GM18526 (cell line): ENCODE measurements around the gene FLT1.

Experiments used
- POLR2A ChIP-seq: IDR thresholded peaks from 3 replicates; pipeline ENCODE4 v1.6.1; 2011; ENCODE audit not compliant: insufficient read length; ENCODE audit errors: extremely low read depth

The FLT1 gene

DNA sequence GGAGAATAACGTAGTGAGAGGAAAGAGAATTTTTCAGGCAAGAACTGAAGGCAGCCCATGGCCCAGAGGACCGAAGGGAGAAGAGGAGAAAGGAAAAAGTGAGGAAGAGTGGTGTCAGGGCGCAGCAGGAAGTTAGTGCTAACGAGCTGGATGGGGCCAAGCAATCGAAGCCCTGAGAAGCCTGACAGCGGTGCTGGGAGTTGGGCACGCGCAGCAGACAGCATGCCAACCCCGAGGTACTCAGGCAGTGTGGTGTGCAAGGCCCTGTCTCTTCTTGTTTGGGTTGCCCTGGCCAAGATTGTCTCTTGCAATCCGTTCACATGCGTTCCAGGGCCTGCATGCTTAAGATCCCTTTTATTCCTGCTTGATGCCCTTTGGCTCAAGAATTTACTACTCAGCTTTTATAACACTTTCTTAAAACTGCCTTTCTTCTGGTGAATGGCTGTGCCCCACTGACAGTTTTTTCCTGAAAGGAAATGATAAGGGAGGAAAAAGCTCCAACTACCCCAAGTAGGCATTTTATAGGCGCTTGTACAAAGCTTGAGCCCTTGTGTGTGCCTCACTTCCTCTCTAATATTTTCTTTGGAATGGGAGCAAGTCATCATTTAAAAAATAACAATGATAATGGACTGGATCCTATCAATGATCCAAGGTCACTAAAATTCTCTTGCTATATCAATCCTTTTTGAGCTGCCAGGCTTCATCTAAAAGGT lies 115.4 kb downstream of the FLT1 start:
- no peak for TF ChIP-seq POLR2A

DNA sequence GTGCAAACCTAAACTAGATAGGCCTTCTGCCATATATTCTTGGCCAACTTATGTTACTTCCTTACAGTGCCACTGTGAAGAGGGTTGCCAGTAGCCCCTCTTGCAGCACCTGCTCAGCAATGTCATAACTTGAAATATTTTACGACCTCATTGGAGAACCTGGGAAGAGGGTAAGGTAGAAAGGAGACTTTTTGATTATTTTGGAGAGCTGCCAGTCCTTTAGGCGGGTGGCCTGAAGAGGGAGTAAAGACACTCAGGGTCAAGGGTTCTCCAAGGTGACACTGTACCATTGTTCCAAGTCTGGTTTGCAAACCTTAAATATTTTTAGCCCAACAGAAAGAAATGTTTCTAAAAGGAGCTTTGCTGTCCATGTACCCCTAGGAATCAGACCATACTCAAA lies 118.3 kb downstream of the FLT1 start:
- TF ChIP-seq POLR2A = no peak

GRCh38 chr13:28375250-28375930 lies 119.5 kb downstream of the FLT1 start:
- TF ChIP-seq POLR2A = no peak

DNA sequence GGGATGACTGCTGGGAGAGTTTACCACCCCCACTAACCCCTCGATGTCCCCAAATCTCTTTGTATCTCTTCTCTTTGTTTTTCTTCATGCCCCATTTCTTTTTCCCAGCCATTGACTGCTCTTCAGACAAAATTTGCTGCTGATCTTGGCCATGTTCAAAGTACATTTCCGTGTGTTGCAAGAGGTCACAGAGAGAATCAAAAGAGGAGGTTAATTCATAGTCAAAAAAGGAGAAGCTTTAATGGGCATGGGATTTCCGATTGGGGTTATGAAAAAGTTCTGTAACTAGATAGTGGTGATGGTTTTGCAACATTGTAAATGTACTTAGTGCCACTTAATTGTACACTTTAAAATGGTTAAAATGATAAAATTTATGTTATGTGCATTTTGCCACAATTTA lies 121.1 kb downstream of the FLT1 start:
- no peak for TF ChIP-seq POLR2A

DNA sequence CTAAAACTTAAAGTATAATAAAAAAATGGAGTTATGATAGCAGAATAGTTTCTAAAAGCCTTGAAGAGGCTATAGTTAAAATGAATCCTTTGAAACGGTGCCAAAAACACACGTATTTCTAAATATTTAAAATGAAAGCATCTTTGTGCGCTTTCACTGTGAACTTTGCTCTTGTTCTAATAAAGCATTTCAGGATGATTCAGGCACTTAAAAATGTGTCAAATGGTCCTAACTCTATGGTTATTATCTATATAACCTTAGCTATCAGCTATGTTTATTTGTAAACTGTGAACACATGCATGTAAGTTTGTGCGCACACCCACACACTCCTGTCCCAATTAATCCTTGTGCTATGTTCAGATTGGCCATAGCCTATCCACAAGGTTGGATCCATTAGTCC lies 124.5 kb downstream of the FLT1 start:
- no peak for TF ChIP-seq POLR2A

GRCh38 chr13:28358708-28359107 lies 136.2 kb downstream of the FLT1 start:
- TF ChIP-seq POLR2A = no peak

DNA sequence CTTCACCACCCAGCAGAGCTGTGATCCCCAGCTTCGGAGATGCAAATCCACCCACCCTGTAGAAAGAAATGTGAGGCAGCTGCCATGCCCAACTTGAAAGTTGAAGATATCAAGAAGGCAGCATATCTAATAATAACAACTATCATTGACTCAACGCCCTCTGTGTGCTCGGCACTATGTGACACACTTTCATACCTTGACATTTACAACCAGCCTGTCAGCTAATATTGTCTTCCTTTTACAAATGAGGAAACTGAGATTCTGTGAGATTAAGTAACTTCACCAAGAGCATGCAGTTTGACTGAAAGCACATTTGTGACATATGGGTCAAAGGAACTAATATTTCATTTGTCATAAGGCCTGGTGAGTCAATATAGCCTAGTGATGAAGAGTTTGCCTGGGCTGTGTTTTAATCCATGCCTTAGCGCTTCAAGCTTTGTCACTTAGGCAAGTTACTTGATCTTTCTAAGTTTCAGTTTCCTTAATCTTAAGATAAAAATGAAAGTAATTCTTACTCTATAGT lies 137.0 kb downstream of the FLT1 start:
- no peak for TF ChIP-seq POLR2A

DNA sequence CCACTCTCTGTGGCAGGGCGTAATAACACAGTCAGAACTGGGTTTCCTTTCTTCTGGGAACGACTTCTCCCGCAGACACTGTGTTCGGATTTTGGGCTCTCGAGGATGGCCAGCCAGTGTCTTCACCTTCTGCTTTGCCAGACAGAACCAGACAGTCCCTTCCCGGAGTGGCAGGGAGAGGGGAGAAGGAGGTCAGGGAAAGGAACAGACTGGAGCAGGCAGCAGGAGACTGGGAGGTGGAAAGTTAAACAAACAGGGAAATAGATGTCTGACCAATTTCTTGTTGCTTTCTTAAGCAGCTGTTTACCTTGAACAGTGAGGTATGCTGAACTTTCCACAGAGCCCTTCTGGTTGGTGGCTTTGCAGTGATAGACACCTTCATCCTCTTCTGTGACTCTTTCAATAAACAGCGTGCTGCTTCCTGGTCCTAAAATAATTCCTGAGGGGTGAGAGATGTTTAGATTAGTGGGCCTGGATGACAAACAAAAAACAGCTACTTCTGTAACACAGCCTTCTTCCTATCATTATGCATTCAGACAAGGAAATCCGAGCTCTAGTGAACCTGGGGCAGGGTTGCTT lies 137.6 kb downstream of the FLT1 start:
- TF ChIP-seq POLR2A = no peak

DNA sequence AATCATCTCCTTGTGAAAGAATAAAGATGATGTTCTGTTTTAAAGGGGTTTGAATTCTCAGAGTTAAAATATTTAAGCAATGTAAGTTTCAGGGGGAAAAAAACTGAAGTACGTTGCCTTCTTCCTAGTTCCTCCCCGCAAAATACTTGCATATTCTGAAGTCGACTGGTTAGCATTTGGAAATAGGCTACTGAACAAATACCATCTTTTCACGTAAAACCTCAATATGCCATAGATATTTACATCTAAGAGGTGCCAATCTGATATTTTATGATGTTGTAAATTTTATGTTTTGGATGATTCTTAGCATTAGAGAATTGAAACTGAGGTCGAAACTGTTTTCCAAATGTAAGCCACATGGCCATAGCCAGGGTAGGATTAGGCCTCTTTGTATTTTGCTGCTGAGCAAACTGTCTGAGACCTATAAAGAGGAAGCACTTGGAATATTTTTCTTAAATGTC lies 138.3 kb downstream of the FLT1 start:
- TF ChIP-seq POLR2A = no peak

DNA sequence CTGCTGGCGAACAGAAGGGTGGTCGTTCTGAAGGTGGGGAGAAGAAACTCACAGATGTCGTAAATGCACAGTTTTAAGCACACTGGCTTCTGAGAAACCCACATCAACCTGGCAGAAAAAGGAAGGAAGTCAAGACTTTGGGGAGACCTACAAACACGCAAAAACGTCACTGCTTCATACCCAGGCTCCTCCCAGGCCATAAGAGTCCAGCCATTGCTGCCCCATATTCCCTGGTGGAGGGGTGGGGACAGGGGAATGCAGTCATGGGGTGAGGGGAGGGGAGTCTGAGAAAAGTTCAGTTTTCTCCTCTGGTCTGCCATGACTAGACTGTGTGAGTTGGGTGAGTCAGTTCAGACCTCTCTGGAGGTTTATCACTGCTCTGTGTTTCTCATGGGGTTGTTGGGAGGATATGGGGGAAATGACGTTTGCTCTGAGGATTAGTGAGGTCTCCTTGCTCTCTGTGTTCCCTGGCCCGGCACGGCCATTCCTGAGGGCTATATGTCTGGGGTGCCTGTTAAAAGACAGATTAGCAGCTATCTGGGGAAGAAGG lies 139.0 kb downstream of the FLT1 start:
- TF ChIP-seq POLR2A = no peak

GRCh38 chr13:28355046-28355821 lies 139.7 kb downstream of the FLT1 start:
- no peak for TF ChIP-seq POLR2A

- TF ChIP-seq POLR2A = no peak
Measured at GRCh38 chr13:28353679-28354078, 141.2 kb downstream of the FLT1 start.

GRCh38 chr13:28349907-28350654 lies 144.8 kb downstream of the FLT1 start:
- no peak for TF ChIP-seq POLR2A

- no peak for TF ChIP-seq POLR2A
Measured at GRCh38 chr13:28349371-28349770, 145.6 kb downstream of the FLT1 start.
